Spinal cord (tissue), 10 donors: Measurements from ENCODE around the gene CLTA. TPM values are rescaled to one million over a fixed set of nuclear protein-coding genes. Genes with fewer than 3 reads are reported as not detected.
A peak's percentile ranks its signal among the peaks of the same experiment; 100 is the strongest.
"Not testable (repeated sequence)": the region's sequence is repeated elsewhere in the genome, so short reads cannot be mapped to it uniquely, and the experiment has no call there.

Experiments
- DNase-seq, 6 donors: peaks; one replicate each; pipeline versions ENCODE4 v3.0.0 to v3.0.0-alpha.2; 2013 to 2015; ENCODE audit warnings: low spot score in 6 of 6, low read depth in 4 of 6
- H3K27ac ChIP-seq: one replicate; pipeline ENCODE4 v1.5.1; 2013; ENCODE audit warnings: low read depth, low read length, control low read depth
- H3K27me3 ChIP-seq: one replicate; pipeline ENCODE4 v1.6.1; 2013; ENCODE audit warnings: low read length; ENCODE audit not compliant: control insufficient read depth, insufficient read depth
- H3K36me3 ChIP-seq: one replicate; pipeline ENCODE4 v1.6.1; 2013; ENCODE audit warnings: low read length; ENCODE audit not compliant: control insufficient read depth, insufficient read depth
- H3K4me1 ChIP-seq: one replicate; pipeline ENCODE4 v1.6.1; 2013; ENCODE audit warnings: low read length; ENCODE audit not compliant: control insufficient read depth, insufficient read depth
- H3K4me3 ChIP-seq: one replicate; pipeline ENCODE4 v1.5.1; 2013; ENCODE audit warnings: low read depth, low read length, control low read depth
- H3K9me3 ChIP-seq: one replicate; pipeline ENCODE4 v1.6.1; 2013; ENCODE audit warnings: low read length; ENCODE audit not compliant: control insufficient read depth, insufficient read depth
- WGBS: methylation state at CpG from one replicate; pipeline ENCODE4 v1.1.5; 2013; ENCODE audit warnings: missing lambda C conversion rate; ENCODE audit not compliant: insufficient coverage; 5-methylcytosine and 5-hydroxymethylcytosine counted together
- polyA plus RNA-seq, 2 donors: library from polyadenylated mRNA; unstranded; fragments of 120-200 nt; gene quantifications; one replicate each; pipeline ENCODE4 v1.2.1, GENCODE V29; 2013; ENCODE audit not compliant: insufficient read length in 2 of 2
- total RNA-seq, 2 donors: library from RNA; depleted of rRNA in 1 of 2; stranded (reverse); fragments of 120-200 nt in 1 of 2; fragments of >200 nt in 1 of 2; gene quantifications; one replicate each; pipeline versions ENCODE4 v1.2.3 to v1.2.4, GENCODE V29; 2013 to 2014
- donor health status: healthy.

Gene CLTA
- total and polyA plus RNA-seq, 4 donors = 136 to 251 (median 236) TPM

- no peak for DNase-seq
- H3K4me1 ChIP-seq = peaks cover 45% of the 10 kb centered on the region
- no peak overlapping the region for H3K4me3 ChIP-seq
- no peaks in the 10 kb centered on the region for H3K36me3 ChIP-seq
- no peaks in the 10 kb centered on the region for H3K9me3 ChIP-seq
- H3K27me3 ChIP-seq = no peaks in the 10 kb centered on the region
- peak overlapping the region; percentile 90 for H3K27ac ChIP-seq
- WGBS = 43% methylated on average over 2 of the region's 3 CpGs
Measured at GRCh38 chr9:36164989-36165388, 25.7 kb upstream of the CLTA start.

GRCh38 chr9:36165826-36166167 is 24.9 kb upstream of the CLTA start:
- WGBS = 47% methylated on average over 8 of the region's 12 CpGs
- peaks cover 45% of the 10 kb centered on the region for H3K4me1 ChIP-seq

GRCh38 chr9:36166168-36166927 is 24.4 kb upstream of the CLTA start:
- peaks cover 45% of the 10 kb centered on the region for H3K4me1 ChIP-seq
- peak overlapping the region; percentile 68 for H3K4me3 ChIP-seq
- H3K27me3 ChIP-seq = no peaks in the 10 kb centered on the region
- peak in 3 of 6 donors; percentile 63 to 90 (median 85) for DNase-seq
- H3K9me3 ChIP-seq = no peaks in the 10 kb centered on the region
- WGBS = 3% methylated on average over 40 of the region's 58 CpGs
- H3K36me3 ChIP-seq = no peaks in the 10 kb centered on the region
- H3K27ac ChIP-seq = peak overlapping the region; percentile 71

More at GRCh38 chr9:36165826-36166167, 24.9 kb upstream of the CLTA start:
- Histone ChIP-seq H3K27ac (no peak overlapping the region), H3K27me3 (no peaks in the 10 kb centered on the region), H3K4me3 (no peak overlapping the region), H3K9me3 (no peaks in the 10 kb centered on the region), H3K36me3 (no peaks in the 10 kb centered on the region)
- DNase-seq = peak in 1 of 6 donors; percentile 22

- H3K4me3 ChIP-seq = no peak within 1 kb of the TSS
- 85% methylated on average over 6 of the region's 6 CpGs for WGBS
- H3K9me3 ChIP-seq = no peaks in the 10 kb centered on the region
- no peak for DNase-seq
- H3K27ac ChIP-seq = no peak within 1 kb of the TSS
- no peaks in the 10 kb centered on the region for H3K27me3 ChIP-seq
- H3K4me1 ChIP-seq = peaks cover 27% of the 10 kb centered on the region
- no peaks in the 10 kb centered on the region for H3K36me3 ChIP-seq
Measured at GRCh38 chr9:36169166-36169565, 21.6 kb upstream of the CLTA start, which contains the start of gene CCIN. TSS of gene CCIN (plus strand) at chr9:36169388. CDS start at chr9:36169503, 115 bp downstream.

DNA sequence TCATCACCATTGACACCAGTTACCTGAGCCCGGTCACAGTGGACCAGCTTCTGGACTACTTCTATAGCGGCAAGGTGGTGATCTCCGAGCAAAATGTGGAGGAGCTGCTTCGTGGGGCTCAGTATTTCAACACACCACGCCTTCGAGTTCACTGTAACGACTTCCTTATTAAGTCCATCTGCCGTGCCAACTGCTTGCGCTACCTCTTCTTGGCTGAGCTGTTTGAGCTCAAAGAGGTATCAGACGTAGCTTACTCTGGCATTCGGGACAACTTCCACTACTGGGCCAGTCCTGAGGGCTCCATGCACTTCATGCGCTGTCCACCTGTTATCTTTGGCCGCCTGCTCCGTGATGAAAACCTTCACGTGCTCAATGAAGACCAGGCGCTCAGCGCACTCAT is 21.0 kb upstream of the CLTA start:
- no peaks in the 10 kb centered on the region for H3K9me3 ChIP-seq
- 95% methylated on average over 17 of the region's 17 CpGs for WGBS
- no peak overlapping the region for H3K4me3 ChIP-seq
- peaks cover 21% of the 10 kb centered on the region for H3K4me1 ChIP-seq
- DNase-seq = no peak
- no peak overlapping the region for H3K27ac ChIP-seq
- no peaks in the 10 kb centered on the region for H3K36me3 ChIP-seq
- no peaks in the 10 kb centered on the region for H3K27me3 ChIP-seq

DNA sequence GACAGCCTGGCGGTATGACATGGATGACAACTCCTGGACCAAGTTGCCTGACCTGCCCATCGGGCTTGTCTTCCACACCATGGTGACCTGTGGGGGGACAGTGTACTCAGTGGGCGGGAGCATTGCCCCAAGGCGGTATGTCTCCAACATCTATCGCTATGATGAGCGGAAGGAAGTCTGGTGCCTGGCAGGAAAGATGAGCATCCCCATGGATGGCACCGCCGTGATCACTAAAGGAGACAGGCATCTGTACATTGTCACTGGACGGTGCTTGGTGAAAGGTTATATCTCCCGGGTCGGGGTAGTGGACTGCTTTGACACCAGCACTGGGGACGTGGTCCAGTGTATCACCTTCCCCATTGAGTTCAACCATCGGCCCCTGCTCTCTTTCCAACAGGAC is 20.2 kb upstream of the CLTA start:
- H3K9me3 ChIP-seq = no peaks in the 10 kb centered on the region
- no peak overlapping the region for H3K27ac ChIP-seq
- no peak overlapping the region for H3K4me3 ChIP-seq
- DNase-seq = no peak
- 94% methylated on average over 12 of the region's 13 CpGs for WGBS
- no peaks in the 10 kb centered on the region for H3K27me3 ChIP-seq
- H3K36me3 ChIP-seq = no peaks in the 10 kb centered on the region
- peaks cover 14% of the 10 kb centered on the region for H3K4me1 ChIP-seq

DNA sequence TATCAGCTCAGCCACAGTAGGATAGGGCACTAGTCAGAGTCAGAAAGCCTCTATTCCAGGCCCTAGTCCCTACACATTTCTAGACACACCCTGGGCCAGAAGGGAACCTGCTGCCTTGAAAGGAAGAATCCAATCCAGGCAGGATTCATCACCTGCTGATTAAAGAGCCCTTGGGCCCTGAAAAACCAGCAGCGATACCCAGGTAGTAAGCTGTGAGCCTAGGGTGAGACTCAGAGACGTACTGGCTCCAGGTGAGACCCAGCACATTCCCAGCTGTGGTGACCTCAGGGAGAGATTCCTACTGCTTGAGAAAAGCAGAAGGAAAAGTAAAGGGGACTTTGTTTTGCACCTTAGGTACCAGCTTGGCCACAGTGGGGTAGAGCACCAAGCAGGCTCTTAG is 16.9 kb upstream of the CLTA start:
- no peak overlapping the region for H3K27ac ChIP-seq
- no peak overlapping the region for H3K4me3 ChIP-seq
- DNase-seq = no peak
- no peaks in the 10 kb centered on the region for H3K27me3 ChIP-seq
- no peaks in the 10 kb centered on the region for H3K4me1 ChIP-seq
- no peaks in the 10 kb centered on the region for H3K36me3 ChIP-seq
- H3K9me3 ChIP-seq = no peaks in the 10 kb centered on the region
- WGBS = 96% methylated on average over 2 of the region's 2 CpGs

- no peaks in the 10 kb centered on the region for H3K9me3 ChIP-seq
- H3K4me3 ChIP-seq = no peak overlapping the region
- H3K4me1 ChIP-seq = no peaks in the 10 kb centered on the region
- WGBS = 100% methylated on average over 3 of the region's 7 CpGs
- H3K27ac ChIP-seq = no peak overlapping the region
- DNase-seq = no peak
- H3K36me3 ChIP-seq = no peaks in the 10 kb centered on the region
- H3K27me3 ChIP-seq = no peaks in the 10 kb centered on the region
Measured at GRCh38 chr9:36174271-36174670, 16.4 kb upstream of the CLTA start.

DNA sequence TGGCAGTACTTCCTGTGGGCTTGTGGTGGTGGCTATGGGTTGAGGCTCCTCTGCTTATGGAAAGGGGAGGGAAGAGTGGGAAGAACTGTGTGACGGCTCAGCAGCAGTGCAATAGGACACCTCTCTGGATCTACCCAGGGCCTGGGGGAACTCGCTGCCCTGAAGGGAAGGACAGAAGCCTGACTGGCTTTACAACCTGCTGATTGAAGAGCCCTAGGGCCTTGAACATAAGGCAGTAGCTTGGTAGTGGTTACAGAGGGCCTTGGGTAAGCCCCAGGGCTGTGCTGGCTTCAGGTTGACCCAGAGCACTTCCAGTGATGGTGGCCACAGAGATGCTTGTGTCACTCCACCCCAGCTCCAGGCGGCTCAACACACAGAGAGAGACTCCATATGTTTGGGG is 16.0 kb upstream of the CLTA start:
- Histone ChIP-seq H3K27me3 (no peaks in the 10 kb centered on the region), H3K9me3 (no peaks in the 10 kb centered on the region), H3K4me3 (no peak overlapping the region), H3K4me1 (no peaks in the 10 kb centered on the region), H3K36me3 (no peaks in the 10 kb centered on the region), H3K27ac (no peak overlapping the region)
- DNase-seq = no peak
- WGBS = 65% methylated on average over 2 of the region's 3 CpGs

DNA sequence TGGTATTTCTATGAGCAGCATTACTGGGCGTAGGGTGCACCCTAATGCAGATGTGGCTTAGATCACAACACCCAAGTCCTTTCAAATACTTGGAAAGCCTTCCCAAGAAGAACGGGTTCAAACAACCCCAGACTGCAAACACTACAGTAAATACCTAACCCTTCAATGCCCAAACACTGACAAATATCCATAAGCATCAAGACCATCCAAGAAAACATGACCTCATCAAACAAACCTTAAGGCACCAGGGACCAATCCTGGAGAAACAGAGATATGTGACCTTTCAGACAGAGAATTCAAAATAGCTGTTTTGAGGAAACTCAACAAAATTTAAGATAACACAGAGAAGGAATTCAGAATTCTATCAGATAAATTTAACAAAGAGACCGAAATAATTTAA is 15.5 kb upstream of the CLTA start:
- not testable (repeated sequence) for H3K4me1 ChIP-seq, DNase-seq
- 88% methylated on average over 2 of the region's 3 CpGs for WGBS

More for the DNA sequence above, 15.5 kb upstream of the CLTA start:
- H3K9me3 ChIP-seq, H3K4me3 ChIP-seq, H3K27me3 ChIP-seq, H3K36me3 ChIP-seq, H3K27ac ChIP-seq: not testable (repeated sequence)
